GM23248 (cell line): ENCODE results near the gene ANKRD22.

ENCODE experiments used
- EZH2 ChIP-seq: fragments of 200-600 bp; sonication (generic); IDR thresholded peaks from 2 replicates; pipeline ENCODE4 v1.6.1; 2018; ENCODE audit warnings: antibody characterized with exemption, mild to moderate bottlenecking; ENCODE audit not compliant: insufficient read depth, poor library complexity, severe bottlenecking
- EZH2phosphoT487 ChIP-seq: fragments of 200-600 bp; sonication (generic); IDR thresholded peaks from 2 replicates; pipeline ENCODE4 v1.6.1; 2018; ENCODE audit warnings: antibody characterized with exemption, moderate library complexity, mild to moderate bottlenecking, low read depth; ENCODE audit not compliant: insufficient read depth

GRCh38 chr10:88786032-88786770 is 65.4 kb downstream of the ANKRD22 start:
- TF ChIP-seq EZH2phosphoT487 (no peak), EZH2 (no peak)
